ENCODE measurements around the gene RNF4. TPM values are rescaled to one million over a fixed set of nuclear protein-coding genes. Genes with fewer than 3 reads are reported as not detected.
"Not testable (repeated sequence)": the region's sequence is repeated elsewhere in the genome, so short reads cannot be mapped to it uniquely, and the experiment has no call there.

The RNF4 gene
- total RNA-seq, 6 experiments from 2014 or later, result 16.2 to 22.5 (median 18.0) TPM

- 87% methylated on average over 6 of the region's 13 CpGs for whole genome bisulfite sequencing (ENCODE audit: insufficient coverage, low coverage, low lambda C conversion rate, missing lambda C conversion rate)
- Histone ChIP-seq H3K4me3 (no peak overlapping the region), H3K36me3 (peaks cover 8 to 44% (median 15%) of the 10 kb centered on the region in 4 donors), H3K27me3 (no peaks in the 10 kb centered on the region), H3K4me1 (peaks cover 0 to 1% (median 0%) of the 10 kb centered on the region in 4 donors), H3K27ac (no peak overlapping the region), H3K9me3 (no peaks in the 10 kb centered on the region)
- no peak for ATAC-seq
- no peak for DNase-seq
- intact Hi-C loops (cut with DNase I), result no loop called here
- no peak for TF ChIP-seq POLR2A (IDR thresholded peaks at IDR 0.05)
- TF ChIP-seq, protein P1, sequence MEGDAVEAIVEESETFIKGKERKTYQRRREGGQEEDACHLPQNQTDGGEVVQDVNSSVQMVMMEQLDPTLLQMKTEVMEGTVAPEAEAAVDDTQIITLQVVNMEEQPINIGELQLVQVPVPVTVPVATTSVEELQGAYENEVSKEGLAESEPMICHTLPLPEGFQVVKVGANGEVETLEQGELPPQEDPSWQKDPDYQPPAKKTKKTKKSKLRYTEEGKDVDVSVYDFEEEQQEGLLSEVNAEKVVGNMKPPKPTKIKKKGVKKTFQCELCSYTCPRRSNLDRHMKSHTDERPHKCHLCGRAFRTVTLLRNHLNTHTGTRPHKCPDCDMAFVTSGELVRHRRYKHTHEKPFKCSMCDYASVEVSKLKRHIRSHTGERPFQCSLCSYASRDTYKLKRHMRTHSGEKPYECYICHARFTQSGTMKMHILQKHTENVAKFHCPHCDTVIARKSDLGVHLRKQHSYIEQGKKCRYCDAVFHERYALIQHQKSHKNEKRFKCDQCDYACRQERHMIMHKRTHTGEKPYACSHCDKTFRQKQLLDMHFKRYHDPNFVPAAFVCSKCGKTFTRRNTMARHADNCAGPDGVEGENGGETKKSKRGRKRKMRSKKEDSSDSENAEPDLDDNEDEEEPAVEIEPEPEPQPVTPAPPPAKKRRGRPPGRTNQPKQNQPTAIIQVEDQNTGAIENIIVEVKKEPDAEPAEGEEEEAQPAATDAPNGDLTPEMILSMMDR (IDR thresholded peaks at IDR 0.05), result no peak
Observed at GRCh38 chr4:2510351-2511259, 41.7 kb downstream of the RNF4 start.

GRCh38 chr4:2511645-2512131 is 42.8 kb downstream of the RNF4 start:
- Histone ChIP-seq H3K27me3 (no peaks in the 10 kb centered on the region), H3K36me3 (peaks cover 8 to 44% (median 15%) of the 10 kb centered on the region in 4 donors), H3K9me3 (no peaks in the 10 kb centered on the region), H3K27ac (no peak overlapping the region), H3K4me1 (peaks cover 0 to 11% (median 0%) of the 10 kb centered on the region in 4 donors), H3K4me3 (no peak overlapping the region)
- 82% methylated on average over 8 of the region's 9 CpGs for WGBS (ENCODE audit: insufficient coverage, low coverage, low lambda C conversion rate, missing lambda C conversion rate)
- TF ChIP-seq, protein P1 (IDR thresholded peaks at IDR 0.05), result no peak
- TF ChIP-seq POLR2A (IDR thresholded peaks at IDR 0.05), result no peak
- intact Hi-C loops (cut with DNase I), result no loop called here
- ATAC-seq (no peak), DNase-seq (no peak)

DNA sequence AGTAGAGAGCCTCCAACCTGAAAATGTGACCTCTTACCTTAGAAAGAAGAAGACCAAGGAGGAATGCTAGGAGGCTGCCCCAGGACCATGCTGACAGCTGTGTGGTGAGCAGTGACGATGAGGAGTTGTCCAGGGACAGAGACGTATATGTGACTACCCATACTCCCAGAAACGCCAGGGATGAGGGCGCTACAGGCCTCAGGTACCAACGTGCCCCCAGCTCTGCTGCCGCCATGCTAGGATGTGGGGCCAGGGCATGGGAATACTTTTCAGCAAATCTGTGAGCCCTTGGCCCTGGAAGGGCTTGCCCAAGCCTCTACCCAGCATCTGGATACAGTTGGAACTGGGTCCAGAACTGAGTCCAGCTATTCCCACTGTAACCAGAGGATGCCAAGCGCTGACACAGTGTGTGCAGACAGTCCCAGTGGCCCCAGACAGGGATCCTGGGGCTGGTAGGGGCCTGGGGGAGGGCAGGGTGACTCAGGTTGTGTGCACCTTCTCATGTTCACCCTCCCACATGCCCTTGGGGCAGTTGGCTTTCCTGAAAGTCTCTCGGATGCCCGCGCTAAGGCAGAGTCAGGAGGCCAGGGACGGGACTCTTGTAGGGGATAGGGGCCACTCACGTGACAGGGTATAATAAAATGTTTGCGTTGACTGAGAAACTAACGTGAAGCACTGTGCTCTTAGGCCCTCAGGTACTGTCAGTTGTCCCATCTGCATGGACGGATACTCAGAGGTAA is 43.7 kb downstream of the RNF4 start:
- 96% methylated on average over 5 of the region's 15 CpGs for WGBS (ENCODE audit: insufficient coverage, low coverage, low lambda C conversion rate, missing lambda C conversion rate)
- H3K4me3 ChIP-seq, result no peak overlapping the region
- no peak for TF ChIP-seq POLR2A (IDR thresholded peaks at IDR 0.05)
- TF ChIP-seq, protein P1 (IDR thresholded peaks at IDR 0.05), result no peak
- ATAC-seq, result no peak
- H3K27me3 ChIP-seq, result no peaks in the 10 kb centered on the region
- H3K36me3 ChIP-seq, result peaks cover 8 to 44% (median 15%) of the 10 kb centered on the region in 4 donors
- no peak overlapping the region for H3K27ac ChIP-seq
- peaks cover 0 to 11% (median 0%) of the 10 kb centered on the region in 4 donors for H3K4me1 ChIP-seq
- H3K9me3 ChIP-seq, result no peaks in the 10 kb centered on the region
- no peak for DNase-seq
- intact Hi-C loops (cut with DNase I), result no loop called here

DNA sequence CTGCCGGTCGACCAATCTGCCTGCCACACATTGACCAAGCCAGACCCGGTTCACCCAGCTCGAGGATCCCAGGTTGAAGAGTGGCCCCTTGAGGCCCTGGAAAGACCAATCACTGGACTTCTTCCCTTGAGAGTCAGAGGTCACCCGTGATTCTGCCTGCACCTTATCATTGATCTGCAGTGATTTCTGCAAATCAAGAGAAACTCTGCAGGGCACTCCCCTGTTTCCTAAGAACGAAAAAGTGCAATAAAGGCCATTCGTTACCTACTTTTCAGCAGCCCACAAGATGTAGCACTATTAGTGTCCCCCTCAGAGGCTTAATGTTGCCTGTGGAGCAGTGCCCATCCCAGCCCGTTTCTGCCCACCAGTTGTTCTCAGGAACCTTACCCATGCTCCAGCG is 45.3 kb downstream of the RNF4 start:
- peaks cover 6 to 40% (median 15%) of the 10 kb centered on the region in 4 donors for H3K36me3 ChIP-seq
- H3K27me3 ChIP-seq; H3K4me3 ChIP-seq; intact Hi-C loops (cut with DNase I); DNase-seq; ATAC-seq; H3K27ac ChIP-seq; H3K9me3 ChIP-seq: not testable (repeated sequence)
- peaks cover 0 to 11% (median 0%) of the 10 kb centered on the region in 4 donors for H3K4me1 ChIP-seq
- WGBS (ENCODE audit: insufficient coverage, low coverage, low lambda C conversion rate, missing lambda C conversion rate), result 85% methylated on average over 6 of the region's 9 CpGs

DNA sequence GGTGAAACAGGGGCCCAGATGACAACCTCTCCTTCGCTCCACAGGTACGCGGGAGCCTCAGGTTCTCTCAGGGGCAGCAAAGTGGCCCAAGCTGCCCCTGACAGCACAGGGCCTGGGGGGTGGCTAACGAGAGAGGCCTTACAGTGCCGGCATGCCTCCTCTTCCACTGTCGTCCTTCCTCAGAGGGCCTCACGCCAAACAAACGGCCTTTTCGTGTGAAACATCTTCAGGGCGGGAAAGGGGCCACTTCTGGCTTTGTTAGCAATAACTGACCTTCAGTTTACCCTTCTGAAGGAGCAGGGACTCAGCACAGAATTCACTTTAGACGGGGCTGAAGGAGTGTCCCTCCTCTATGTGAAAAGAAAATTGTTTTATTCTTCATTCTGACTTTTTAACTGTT is 46.0 kb downstream of the RNF4 start:
- H3K9me3 ChIP-seq; intact Hi-C loops (cut with DNase I); H3K27me3 ChIP-seq; H3K27ac ChIP-seq; H3K4me3 ChIP-seq; DNase-seq; ATAC-seq: not testable (repeated sequence)
- Histone ChIP-seq H3K4me1 (peaks cover 0 to 11% (median 0%) of the 10 kb centered on the region in 4 donors), H3K36me3 (peaks cover 4 to 38% (median 15%) of the 10 kb centered on the region in 4 donors)
- WGBS (ENCODE audit: insufficient coverage, low coverage, low lambda C conversion rate, missing lambda C conversion rate), result 97% methylated on average over 5 of the region's 11 CpGs
